Measurements from ENCODE around the gene NMRK1.

Gene NMRK1

GRCh38 chr9:75033791-75034473, 54.0 kb downstream of the NMRK1 start:
- H3K36me3 ChIP-seq (ENCODE audit: control insufficient read depth in 2 of 2, insufficient read depth in 1 of 2, low read length in 2 of 2) = no peaks in the 10 kb centered on the region
- no peaks in the 10 kb centered on the region for H3K4me1 ChIP-seq (ENCODE audit: control insufficient read depth, insufficient read depth, low read length)
- H3K9me3 ChIP-seq (ENCODE audit: control insufficient read depth, insufficient read depth, low read depth, low read length) = no peaks in the 10 kb centered on the region
- CTCF ChIA-PET = interaction anchor here (1.0 to 1.1 kb wide), 2 partner anchors 44 to 260 kb away, joined by 3 to 5 read pairs; no protein-coding TSS in a partner anchor
- TF ChIP-seq ZNF777 (tag by site-specific recombination; IDR thresholded peaks at IDR 0.05; ENCODE audit: borderline replicate concordance) (no peak), ZNF214 (tag by site-specific recombination; IDR thresholded peaks at IDR 0.05; ENCODE audit: borderline replicate concordance) (no peak), ZNF837 (tag by site-specific recombination; IDR thresholded peaks at IDR 0.05) (no peak), ZNF544 (tag by site-specific recombination; IDR thresholded peaks at IDR 0.05) (no peak), ZNF610 (tag by site-specific recombination; IDR thresholded peaks at IDR 0.05; ENCODE audit: borderline replicate concordance) (no peak), GFI1B (tag by site-specific recombination; IDR thresholded peaks at IDR 0.05) (no peak), ZNF133 (tag by site-specific recombination; IDR thresholded peaks at IDR 0.05) (no peak), SCRT2 (tag by site-specific recombination; IDR thresholded peaks at IDR 0.05) (no peak), ZNF366 (tag by site-specific recombination; conservative IDR thresholded peaks at IDR 0.05) (no peak)
- TF ChIP-seq, protein P1, sequence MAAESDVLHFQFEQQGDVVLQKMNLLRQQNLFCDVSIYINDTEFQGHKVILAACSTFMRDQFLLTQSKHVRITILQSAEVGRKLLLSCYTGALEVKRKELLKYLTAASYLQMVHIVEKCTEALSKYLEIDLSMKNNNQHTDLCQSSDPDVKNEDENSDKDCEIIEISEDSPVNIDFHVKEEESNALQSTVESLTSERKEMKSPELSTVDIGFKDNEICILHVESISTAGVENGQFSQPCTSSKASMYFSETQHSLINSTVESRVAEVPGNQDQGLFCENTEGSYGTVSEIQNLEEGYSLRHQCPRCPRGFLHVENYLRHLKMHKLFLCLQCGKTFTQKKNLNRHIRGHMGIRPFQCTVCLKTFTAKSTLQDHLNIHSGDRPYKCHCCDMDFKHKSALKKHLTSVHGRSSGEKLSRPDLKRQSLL (tag by site-specific recombination; IDR thresholded peaks at IDR 0.05) = no peak
- TF ChIP-seq, protein P2, sequence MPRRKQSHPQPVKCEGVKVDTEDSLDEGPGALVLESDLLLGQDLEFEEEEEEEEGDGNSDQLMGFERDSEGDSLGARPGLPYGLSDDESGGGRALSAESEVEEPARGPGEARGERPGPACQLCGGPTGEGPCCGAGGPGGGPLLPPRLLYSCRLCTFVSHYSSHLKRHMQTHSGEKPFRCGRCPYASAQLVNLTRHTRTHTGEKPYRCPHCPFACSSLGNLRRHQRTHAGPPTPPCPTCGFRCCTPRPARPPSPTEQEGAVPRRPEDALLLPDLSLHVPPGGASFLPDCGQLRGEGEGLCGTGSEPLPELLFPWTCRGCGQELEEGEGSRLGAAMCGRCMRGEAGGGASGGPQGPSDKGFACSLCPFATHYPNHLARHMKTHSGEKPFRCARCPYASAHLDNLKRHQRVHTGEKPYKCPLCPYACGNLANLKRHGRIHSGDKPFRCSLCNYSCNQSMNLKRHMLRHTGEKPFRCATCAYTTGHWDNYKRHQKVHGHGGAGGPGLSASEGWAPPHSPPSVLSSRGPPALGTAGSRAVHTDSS (tag by site-specific recombination; IDR thresholded peaks at IDR 0.05) = no peak
- no peak overlapping the region for H3K27ac ChIP-seq (ENCODE audit: extremely low read depth, low read depth, low read length)
- no peak overlapping the region for H3K4me3 ChIP-seq (ENCODE audit: low read depth, low read length)
- POLR2A ChIA-PET = no interaction called here

DNA sequence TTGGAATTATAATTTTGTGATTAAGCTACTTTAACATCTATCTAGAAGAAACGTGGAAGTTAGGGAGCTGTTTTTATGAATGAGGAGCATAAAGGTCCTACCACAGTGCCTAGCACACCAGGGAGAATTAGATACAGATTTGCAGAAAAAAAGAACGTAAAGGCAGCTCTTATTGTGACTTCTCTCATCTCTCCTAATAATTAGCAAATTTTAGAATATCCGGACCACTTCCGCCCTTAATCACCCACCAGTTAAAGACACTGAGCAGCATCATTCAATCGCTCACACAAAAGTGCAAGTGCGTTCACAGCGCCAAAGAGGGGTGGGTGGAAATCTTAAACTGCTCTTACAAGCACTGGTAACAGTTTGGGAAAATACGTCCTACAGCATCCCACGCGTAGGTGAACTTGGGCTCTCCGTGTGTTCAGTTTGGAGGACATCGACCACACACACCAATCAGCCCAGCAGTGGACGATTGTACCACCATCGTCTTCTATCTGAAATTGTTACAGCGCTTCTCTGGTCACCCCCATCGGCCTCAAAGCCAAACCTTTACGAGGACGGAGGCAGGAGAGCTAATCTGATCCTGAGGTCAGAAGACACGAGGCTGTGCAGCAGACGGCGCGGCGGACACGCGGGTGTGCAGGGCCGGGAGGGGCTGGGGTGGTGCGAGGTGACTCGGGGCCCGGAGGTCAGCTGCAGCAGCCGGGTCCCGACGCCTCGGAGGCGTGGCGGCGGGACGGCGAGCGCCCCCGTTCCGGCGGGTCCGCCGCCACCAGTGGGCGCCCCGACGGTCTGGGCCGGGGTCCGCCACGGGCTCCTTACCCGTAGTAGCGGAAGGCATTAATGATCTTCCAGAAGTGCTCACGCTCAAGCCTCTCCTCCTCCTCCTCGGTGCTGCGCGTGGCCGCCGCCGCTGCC, 60.5 kb downstream of the NMRK1 start:
- H3K27ac ChIP-seq (ENCODE audit: extremely low read depth, low read depth, low read length) = peak overlapping the region; percentile 93
- no peaks in the 10 kb centered on the region for H3K9me3 ChIP-seq (ENCODE audit: control insufficient read depth, insufficient read depth, low read depth, low read length)
- ChIA-PET CTCF (interaction anchor here (0.6 to 3.7 kb wide), 10 partner anchors 8 to 254 kb away, joined by 3 to 16 read pairs (median 4); no protein-coding TSS in a partner anchor), POLR2A (interaction anchor here (0.5 to 3.8 kb wide), 13 partner anchors 7 to 1885 kb away, joined by 3 to 25 read pairs (median 5); partner anchors contain the start of genes C9orf40, NMRK1 and OSTF1)
- no peaks in the 10 kb centered on the region for H3K36me3 ChIP-seq (ENCODE audit: control insufficient read depth in 2 of 2, insufficient read depth in 1 of 2, low read length in 2 of 2)
- H3K4me1 ChIP-seq (ENCODE audit: control insufficient read depth, insufficient read depth, low read length) = 0 out of 2 replicates have a peak, but pooled peaks cover 3% of the 10 kb centered on the region
- peak overlapping the region; percentile 79 for H3K4me3 ChIP-seq (ENCODE audit: low read depth, low read length)
- 0 out of 2 replicates have a peak, but pooled peaks have one; percentile 22 for TF ChIP-seq ZBTB20 (tag by site-specific recombination; IDR thresholded peaks at IDR 0.05)
- TF ChIP-seq ZNF148 (tag by site-specific recombination; IDR thresholded peaks at IDR 0.05; ENCODE audit: borderline replicate concordance) = no peak
- no peak for TF ChIP-seq KLF8 (tag by site-specific recombination; IDR thresholded peaks at IDR 0.05)
- no peak for TF ChIP-seq ZNF48 (tag by site-specific recombination; IDR thresholded peaks at IDR 0.05)
- TF ChIP-seq ZNF670 (tag by site-specific recombination; IDR thresholded peaks at IDR 0.05; ENCODE audit: low read depth) = no peak
- no peak for TF ChIP-seq ZNF2 (tag by site-specific recombination; IDR thresholded peaks at IDR 0.05)
- TF ChIP-seq ZBTB26 (tag by site-specific recombination; optimal IDR thresholded peaks at IDR 0.05) = no peak
- TF ChIP-seq ZBTB11 (tag by site-specific recombination; conservative IDR thresholded peaks at IDR 0.05; ENCODE audit: low read depth) = 0 out of 2 replicates have a peak, but pooled peaks have one; percentile 19
- TF ChIP-seq ZFP3 (tag by site-specific recombination; IDR thresholded peaks at IDR 0.05; ENCODE audit: low read depth) = no peak
- no peak for TF ChIP-seq ZSCAN23 (tag by site-specific recombination; IDR thresholded peaks at IDR 0.05)
- peak; percentile 71 for TF ChIP-seq EGR2 (tag by site-specific recombination; IDR thresholded peaks at IDR 0.05; ENCODE audit: low read depth)
- TF ChIP-seq ZNF660 (tag by site-specific recombination; IDR thresholded peaks at IDR 0.05) = peak; percentile 59; the same call in 1 of the 2 replicates

Data from HEK293 (cell line).